Measurements from ENCODE around the gene EVI5.
"Not testable (repeated sequence)": the region's sequence is repeated elsewhere in the genome, so short reads cannot be mapped to it uniquely, and the experiment has no call there.

DNA sequence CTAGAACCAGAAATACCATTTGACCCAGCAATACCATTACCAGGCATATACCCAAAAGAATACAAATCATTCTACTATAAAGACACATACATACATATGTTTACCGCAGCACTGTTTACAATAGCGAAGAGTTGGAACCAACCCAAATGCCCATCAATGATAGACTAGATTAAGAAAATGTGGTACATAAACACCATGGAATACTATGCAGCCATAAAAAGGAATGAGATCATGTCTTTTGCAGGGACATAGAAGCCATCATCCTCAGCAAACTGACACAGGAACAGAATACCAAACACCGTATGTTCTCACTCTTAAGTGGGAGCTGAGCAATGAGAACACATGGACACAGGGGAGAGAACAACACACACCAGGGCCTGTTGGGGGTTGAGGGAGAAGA is 144.2 kb downstream of the EVI5 start:
- TF ChIP-seq, protein P1, sequence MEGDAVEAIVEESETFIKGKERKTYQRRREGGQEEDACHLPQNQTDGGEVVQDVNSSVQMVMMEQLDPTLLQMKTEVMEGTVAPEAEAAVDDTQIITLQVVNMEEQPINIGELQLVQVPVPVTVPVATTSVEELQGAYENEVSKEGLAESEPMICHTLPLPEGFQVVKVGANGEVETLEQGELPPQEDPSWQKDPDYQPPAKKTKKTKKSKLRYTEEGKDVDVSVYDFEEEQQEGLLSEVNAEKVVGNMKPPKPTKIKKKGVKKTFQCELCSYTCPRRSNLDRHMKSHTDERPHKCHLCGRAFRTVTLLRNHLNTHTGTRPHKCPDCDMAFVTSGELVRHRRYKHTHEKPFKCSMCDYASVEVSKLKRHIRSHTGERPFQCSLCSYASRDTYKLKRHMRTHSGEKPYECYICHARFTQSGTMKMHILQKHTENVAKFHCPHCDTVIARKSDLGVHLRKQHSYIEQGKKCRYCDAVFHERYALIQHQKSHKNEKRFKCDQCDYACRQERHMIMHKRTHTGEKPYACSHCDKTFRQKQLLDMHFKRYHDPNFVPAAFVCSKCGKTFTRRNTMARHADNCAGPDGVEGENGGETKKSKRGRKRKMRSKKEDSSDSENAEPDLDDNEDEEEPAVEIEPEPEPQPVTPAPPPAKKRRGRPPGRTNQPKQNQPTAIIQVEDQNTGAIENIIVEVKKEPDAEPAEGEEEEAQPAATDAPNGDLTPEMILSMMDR (IDR thresholded peaks at IDR 0.05) = not testable (repeated sequence)
- TF ChIP-seq POLR2A (IDR thresholded peaks at IDR 0.05) = not testable (repeated sequence)

Data from thyroid gland (tissue), 4 donors.